HEK293 (cell line): ENCODE results near the gene TMF1.

Experiments
- CTCF ChIA-PET: fragments of 350-600 bp; formaldehyde crosslinking; extraction: SDS; loops from one replicate; lab custom pipeline; 2021; ENCODE audit warnings: antibody characterized with exemption; lab: Yijun Ruan, JAX
- POLR2A ChIA-PET: fragments of 300-600 bp; formaldehyde crosslinking; extraction: SDS; loops from one replicate; lab custom pipeline; 2020; ENCODE audit warnings: antibody characterized with exemption, inconsistent platforms; lab: Yijun Ruan, JAX
- H3K27ac ChIP-seq: fragments of 200-500 bp; sonication (Bioruptor generic); 2 replicates; pipeline ENCODE4 v1.5.1; 2014; ENCODE audit warnings: low read depth, low read length, control low read depth, inconsistent platforms; ENCODE audit errors: extremely low read depth
- H3K36me3 ChIP-seq, 2 experiments: fragments of 200-500 bp in 1 of 2; sonication (Bioruptor generic) in 1 of 2; 1 replicate in 1 of 2; 2 replicates in 1 of 2; pipeline ENCODE4 v1.5.1; 2014 to 2017; ENCODE audit warnings: inconsistent platforms in 2 of 2, low read length in 2 of 2; ENCODE audit not compliant: control insufficient read depth in 2 of 2, insufficient read depth in 1 of 2
- H3K4me1 ChIP-seq: fragments of 200-500 bp; sonication (Bioruptor generic); 2 replicates; pipeline ENCODE4 v1.5.1; 2014; ENCODE audit warnings: mild to moderate bottlenecking, low read length, inconsistent platforms; ENCODE audit not compliant: control insufficient read depth, insufficient read depth
- H3K4me3 ChIP-seq: 2 replicates; pipeline ENCODE4 v1.5.1; 2011; ENCODE audit warnings: low read depth, mild to moderate bottlenecking, control low read depth, low read length, moderate library complexity
- H3K9me3 ChIP-seq: fragments of 200-500 bp; sonication (Bioruptor generic); 2 replicates; pipeline ENCODE4 v1.5.1; 2014; ENCODE audit warnings: low read depth, low read length, inconsistent platforms; ENCODE audit not compliant: control insufficient read depth, insufficient read depth
- CTCF ChIP-seq: fragments of 450-650 bp; formaldehyde crosslinking; IDR thresholded peaks from 2 replicates; pipeline ENCODE4 v1.5.1; 2016; ENCODE audit warnings: missing biosample characterization, missing genetic modification characterization
- FEZF1 ChIP-seq: fragments of 450-650 bp; formaldehyde crosslinking; IDR thresholded peaks from 2 replicates; pipeline ENCODE4 v1.5.1; 2016; ENCODE audit warnings: missing biosample characterization, missing genetic modification characterization
- KLF1 ChIP-seq: fragments of 450-650 bp; formaldehyde crosslinking; IDR thresholded peaks from 2 replicates; pipeline ENCODE4 v1.5.1; 2016; ENCODE audit warnings: missing biosample characterization, missing genetic modification characterization
- PRDM1 ChIP-seq: fragments of 450-650 bp; formaldehyde crosslinking; IDR thresholded peaks from 2 replicates; pipeline ENCODE4; 2016; ENCODE audit warnings: missing biosample characterization, missing genetic modification characterization
- PRDM2 ChIP-seq: fragments of 450-650 bp; formaldehyde crosslinking; IDR thresholded peaks from 2 replicates; pipeline ENCODE4 v1.5.1; 2016; ENCODE audit warnings: missing biosample characterization, missing genetic modification characterization, borderline replicate concordance
- PRDM4 ChIP-seq: fragments of 450-650 bp; formaldehyde crosslinking; IDR thresholded peaks from 2 replicates; pipeline ENCODE4 v1.5.1; 2017; ENCODE audit warnings: missing biosample characterization, missing genetic modification characterization
- SP3 ChIP-seq: fragments of 450-650 bp; formaldehyde crosslinking; IDR thresholded peaks from 2 replicates; pipeline ENCODE4 v1.5.1; 2016; ENCODE audit warnings: missing biosample characterization, missing genetic modification characterization
- ZEB2 ChIP-seq: fragments of 450-650 bp; formaldehyde crosslinking; IDR thresholded peaks from 2 replicates; pipeline ENCODE4 v1.5.1; 2016; ENCODE audit warnings: missing biosample characterization, missing genetic modification characterization
- ZFP69B ChIP-seq: fragments of 450-650 bp; formaldehyde crosslinking; IDR thresholded peaks from 2 replicates; pipeline ENCODE4 v1.5.1; 2016; ENCODE audit warnings: missing biosample characterization, missing genetic modification characterization
- ZNF121 ChIP-seq: fragments of 450-650 bp; formaldehyde crosslinking; IDR thresholded peaks from 2 replicates; pipeline ENCODE4 v1.5.1; 2016; ENCODE audit warnings: missing biosample characterization, missing genetic modification characterization
- ZNF157 ChIP-seq: fragments of 450-650 bp; formaldehyde crosslinking; IDR thresholded peaks from 2 replicates; pipeline ENCODE4 v1.5.1; 2016; ENCODE audit warnings: missing biosample characterization, missing genetic modification characterization
- ZNF169 ChIP-seq: fragments of 450-650 bp; formaldehyde crosslinking; IDR thresholded peaks from 2 replicates; pipeline ENCODE4 v1.5.1; 2016; ENCODE audit warnings: missing biosample characterization, missing genetic modification characterization
- ZNF341 ChIP-seq: fragments of 450-650 bp; formaldehyde crosslinking; IDR thresholded peaks from 2 replicates; pipeline ENCODE4; 2016; ENCODE audit warnings: low read depth, missing biosample characterization, missing genetic modification characterization
- ZNF488 ChIP-seq: fragments of 450-650 bp; formaldehyde crosslinking; IDR thresholded peaks from 2 replicates; pipeline ENCODE4 v1.5.1; 2016; ENCODE audit warnings: missing biosample characterization, missing genetic modification characterization
- ZNF571 ChIP-seq: fragments of 450-650 bp; formaldehyde crosslinking; IDR thresholded peaks from 2 replicates; pipeline ENCODE4 v1.5.0; 2017; ENCODE audit warnings: missing biosample characterization, missing genetic modification characterization
- ZSCAN16 ChIP-seq: fragments of 450-650 bp; formaldehyde crosslinking; IDR thresholded peaks from 2 replicates; pipeline ENCODE4 v1.5.1; 2016; ENCODE audit warnings: missing biosample characterization, missing genetic modification characterization
- TF ChIP-seq, protein P1 (sequence below): fragments of 450-650 bp; formaldehyde crosslinking; IDR thresholded peaks from 2 replicates; pipeline ENCODE4 v1.5.1; 2016; ENCODE audit warnings: missing biosample characterization, missing genetic modification characterization
- TF ChIP-seq, protein P2 (sequence below): fragments of 450-650 bp; formaldehyde crosslinking; optimal IDR thresholded peaks from 2 replicates; pipeline ENCODE3; 2016; ENCODE audit warnings: missing biosample characterization, mild to moderate bottlenecking, missing genetic modification characterization

The TMF1 gene

DNA sequence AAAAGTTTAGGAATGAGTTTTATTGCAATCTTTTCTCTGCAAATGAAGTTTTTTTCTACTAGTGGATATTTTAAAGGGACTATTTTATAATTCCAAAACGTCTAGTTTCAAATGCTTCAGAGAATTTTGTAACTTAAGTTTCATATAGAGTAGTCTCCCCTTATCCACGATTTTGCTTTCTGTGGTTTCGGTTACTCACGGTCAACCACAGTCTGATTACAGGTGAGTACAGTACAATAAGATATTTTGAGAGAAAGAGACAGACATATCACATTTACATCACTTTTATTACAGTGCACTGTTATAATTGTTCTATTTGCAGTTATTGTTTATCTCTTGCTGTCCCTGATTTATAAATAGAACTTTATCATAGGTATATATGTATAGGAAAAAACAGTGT is 31.3 kb downstream of the TMF1 start:
- Histone ChIP-seq H3K4me3 (no peak overlapping the region), H3K9me3 (no peaks in the 10 kb centered on the region), H3K4me1 (no peaks in the 10 kb centered on the region), H3K36me3 (peaks cover 4 to 49% of the 10 kb centered on the region in 2 experiments), H3K27ac (no peak overlapping the region)
- ChIA-PET CTCF (interaction anchor here (0.7 kb wide), 1 partner anchor 65 kb away, joined by 5 read pairs; no protein-coding TSS in a partner anchor), POLR2A (no interaction called here)
- TF ChIP-seq ZNF488 (tag by site-specific recombination) = no peak
- TF ChIP-seq, protein P1, sequence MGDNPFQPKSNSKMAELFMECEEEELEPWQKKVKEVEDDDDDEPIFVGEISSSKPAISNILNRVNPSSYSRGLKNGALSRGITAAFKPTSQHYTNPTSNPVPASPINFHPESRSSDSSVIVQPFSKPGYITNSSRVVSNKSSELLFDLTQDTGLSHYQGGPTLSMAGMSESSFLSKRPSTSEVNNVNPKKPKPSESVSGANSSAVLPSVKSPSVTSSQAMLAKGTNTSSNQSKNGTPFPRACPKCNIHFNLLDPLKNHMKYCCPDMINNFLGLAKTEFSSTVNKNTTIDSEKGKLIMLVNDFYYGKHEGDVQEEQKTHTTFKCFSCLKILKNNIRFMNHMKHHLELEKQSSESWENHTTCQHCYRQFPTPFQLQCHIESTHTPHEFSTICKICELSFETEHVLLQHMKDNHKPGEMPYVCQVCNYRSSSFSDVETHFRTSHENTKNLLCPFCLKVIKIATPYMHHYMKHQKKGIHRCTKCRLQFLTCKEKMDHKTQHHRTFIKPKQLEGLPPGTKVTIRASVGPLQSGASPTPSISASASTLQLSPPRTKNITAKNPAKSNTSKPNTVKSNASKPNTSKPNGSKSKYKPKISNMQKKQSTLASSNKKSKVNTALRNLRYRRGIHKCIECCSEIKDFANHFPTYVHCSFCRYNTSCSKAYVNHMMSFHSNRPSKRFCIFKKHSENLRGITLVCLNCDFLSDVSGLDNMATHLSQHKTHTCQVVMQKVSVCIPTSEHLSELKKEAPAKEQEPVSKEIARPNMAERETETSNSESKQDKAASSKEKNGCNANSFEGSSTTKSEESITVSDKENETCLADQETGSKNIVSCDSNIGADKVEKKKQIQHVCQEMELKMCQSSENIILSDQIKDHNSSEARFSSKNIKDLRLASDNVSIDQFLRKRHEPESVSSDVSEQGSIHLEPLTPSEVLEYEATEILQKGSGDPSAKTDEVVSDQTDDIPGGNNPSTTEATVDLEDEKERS (tag by site-specific recombination) = no peak

GRCh38 chr3:69020424-69020823 is 31.7 kb downstream of the TMF1 start:
- Histone ChIP-seq H3K4me3 (no peak overlapping the region), H3K4me1 (no peaks in the 10 kb centered on the region), H3K36me3 (peaks cover 4 to 45% of the 10 kb centered on the region in 2 experiments), H3K9me3 (no peaks in the 10 kb centered on the region), H3K27ac (no peak overlapping the region)
- ChIA-PET CTCF (interaction anchor here (0.7 kb wide), 1 partner anchor 66 kb away, joined by 5 read pairs; no protein-coding TSS in a partner anchor), POLR2A (no interaction called here)
- TF ChIP-seq ZEB2 (tag by site-specific recombination) = no peak
- no peak for TF ChIP-seq ZNF157
- no peak for TF ChIP-seq PRDM1 (tag by site-specific recombination)
- TF ChIP-seq ZNF169 (tag by site-specific recombination) = no peak
- TF ChIP-seq SP3 (tag by site-specific recombination) = no peak
- TF ChIP-seq PRDM2 (tag by site-specific recombination) = no peak
- TF ChIP-seq PRDM4 = no peak
- no peak for TF ChIP-seq KLF1 (tag by site-specific recombination)
- TF ChIP-seq ZNF571 (tag by site-specific recombination) = no peak
- TF ChIP-seq ZFP69B (tag by site-specific recombination) = no peak
- TF ChIP-seq ZNF121 (tag by site-specific recombination) = no peak
- TF ChIP-seq ZNF341 (tag by site-specific recombination) = no peak
- TF ChIP-seq, protein P2, sequence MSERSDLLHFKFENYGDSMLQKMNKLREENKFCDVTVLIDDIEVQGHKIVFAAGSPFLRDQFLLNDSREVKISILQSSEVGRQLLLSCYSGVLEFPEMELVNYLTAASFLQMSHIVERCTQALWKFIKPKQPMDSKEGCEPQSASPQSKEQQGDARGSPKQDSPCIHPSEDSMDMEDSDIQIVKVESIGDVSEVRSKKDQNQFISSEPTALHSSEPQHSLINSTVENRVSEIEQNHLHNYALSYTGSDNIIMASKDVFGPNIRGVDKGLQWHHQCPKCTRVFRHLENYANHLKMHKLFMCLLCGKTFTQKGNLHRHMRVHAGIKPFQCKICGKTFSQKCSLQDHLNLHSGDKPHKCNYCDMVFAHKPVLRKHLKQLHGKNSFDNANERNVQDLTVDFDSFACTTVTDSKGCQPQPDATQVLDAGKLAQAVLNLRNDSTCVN (tag by site-specific recombination) = no peak
- TF ChIP-seq ZSCAN16 (tag by site-specific recombination) = no peak
- TF ChIP-seq FEZF1 (tag by site-specific recombination) = no peak
- no peak for TF ChIP-seq CTCF
